DOHH2 (cell line): ENCODE results near the gene FBXL13.

Source experiments
- H3F3A ChIP-seq: fragments of 200-600 bp; sonication (generic), shearing (Covaris generic); 2 replicates; pipeline ENCODE4 v1.6.0; 2016; ENCODE audit warnings: antibody characterized with exemption, mild to moderate bottlenecking; ENCODE audit not compliant: control insufficient read depth, insufficient read depth
- H3K27ac ChIP-seq: fragments of 200-600 bp; sonication (generic); 2 replicates; pipeline ENCODE4 v1.5.1; 2014; ENCODE audit warnings: low read depth, mild to moderate bottlenecking, low read length, moderate library complexity
- H3K27me3 ChIP-seq: fragments of 200-600 bp; sonication (generic); 2 replicates; pipeline ENCODE4 v1.6.1; 2014; ENCODE audit warnings: mild to moderate bottlenecking, low read length, mixed read lengths; ENCODE audit not compliant: control insufficient read depth
- H3K36me3 ChIP-seq: fragments of 200-600 bp; sonication (generic); 2 replicates; pipeline ENCODE4 v1.6.1; 2014; ENCODE audit warnings: mild to moderate bottlenecking, low read length, moderate library complexity, mixed read lengths; ENCODE audit not compliant: control insufficient read depth
- H3K4me1 ChIP-seq: fragments of 200-600 bp; sonication (generic); 2 replicates; pipeline ENCODE4 v1.6.1; 2014; ENCODE audit warnings: mild to moderate bottlenecking, low read length, mixed read lengths; ENCODE audit not compliant: control insufficient read depth
- H3K4me2 ChIP-seq: fragments of 200-600 bp; sonication (generic); 2 replicates; pipeline ENCODE4 v1.6.0; 2014; ENCODE audit warnings: mild to moderate bottlenecking, low read length, moderate library complexity
- H3K4me3 ChIP-seq: fragments of 200-600 bp; sonication (generic); 2 replicates; pipeline ENCODE4 v1.5.1; 2014; ENCODE audit warnings: mild to moderate bottlenecking, low read length, mixed read lengths
- H3K79me2 ChIP-seq: fragments of 200-600 bp; sonication (generic); 2 replicates; pipeline ENCODE4 v1.6.1; 2014; ENCODE audit warnings: mild to moderate bottlenecking, low read length, mixed read lengths; ENCODE audit not compliant: control insufficient read depth
- H3K9me2 ChIP-seq: fragments of 200-600 bp; sonication (generic); replicated peaks from 2 replicates; pipeline ENCODE4 v1.6.1; 2014; ENCODE audit warnings: mild to moderate bottlenecking, low read length, mixed read lengths; ENCODE audit not compliant: control insufficient read depth
- H3K9me3 ChIP-seq: fragments of 200-600 bp; sonication (generic); 2 replicates; pipeline ENCODE4 v1.6.1; 2014; ENCODE audit warnings: antibody characterized with exemption, low read length, mixed read lengths; ENCODE audit not compliant: control insufficient read depth, insufficient read depth
- H4K20me1 ChIP-seq: fragments of 200-600 bp; sonication (generic); 2 replicates; pipeline ENCODE4 v1.6.0; 2014; ENCODE audit warnings: low read depth, mild to moderate bottlenecking, antibody characterized with exemption, low read length, moderate library complexity; ENCODE audit not compliant: control insufficient read depth, insufficient read depth
- CTCF ChIP-seq: fragments of 200-600 bp; sonication (generic); IDR thresholded peaks from one replicate; pipeline ENCODE4 v1.5.1; 2014; ENCODE audit warnings: antibody characterized with exemption, mild to moderate bottlenecking, low read depth, low read length; ENCODE audit not compliant: poor library complexity, severe bottlenecking
- EZH2phosphoT487 ChIP-seq: fragments of 200-600 bp; sonication (generic); IDR thresholded peaks from 2 replicates; pipeline ENCODE4 v1.6.1; 2017; ENCODE audit warnings: borderline replicate concordance, mild to moderate bottlenecking, antibody characterized with exemption, low read length, moderate library complexity, mixed read lengths

The FBXL13 gene

DNA sequence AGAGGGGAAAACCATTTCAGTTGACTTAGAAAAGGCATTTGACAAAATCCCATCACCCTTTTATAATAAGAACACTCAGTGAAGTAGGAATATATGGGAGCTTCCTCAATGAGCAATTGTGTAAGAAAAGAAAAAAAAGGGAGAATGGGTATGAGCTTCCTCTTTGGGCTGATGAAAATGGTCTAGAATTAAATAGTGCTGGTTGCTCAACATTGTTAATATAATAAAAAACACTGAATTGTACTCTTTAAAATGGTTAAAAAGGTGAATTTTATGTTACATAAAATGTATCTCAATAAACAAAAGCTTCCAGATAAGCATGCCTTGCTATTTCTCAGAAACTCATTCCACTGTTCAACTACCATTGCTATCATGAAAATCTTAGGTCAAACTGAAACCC is 121.2 kb downstream of the FBXL13 start:
- no peak overlapping the region for H3K27ac ChIP-seq
- TF ChIP-seq CTCF (no peak), EZH2phosphoT487 (no peak)

DNA sequence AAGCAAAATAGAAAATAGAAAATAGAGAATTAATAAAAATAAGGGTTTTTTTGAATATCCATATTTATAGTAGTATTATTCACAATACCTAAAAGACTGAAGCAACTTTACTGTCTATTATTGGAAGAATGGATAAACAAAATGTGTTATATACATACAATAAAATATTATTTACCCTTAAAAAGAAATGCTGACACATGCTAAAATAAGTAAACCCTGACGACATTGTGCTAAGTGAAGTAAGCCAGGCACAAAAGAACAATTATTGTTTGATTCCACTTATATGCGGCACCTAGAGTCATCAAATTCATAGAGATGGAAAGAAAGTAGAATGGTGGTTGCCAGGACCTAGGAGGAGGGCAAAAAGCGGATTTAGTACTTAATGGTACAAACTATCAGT is 122.8 kb downstream of the FBXL13 start:
- H3K9me3 ChIP-seq, result no peaks in the 10 kb centered on the region; the same call in 1 of the 2 replicates
- no peak overlapping the region for H3K27ac ChIP-seq
- H3K27me3 ChIP-seq, result no peaks in the 10 kb centered on the region
- no peaks in the 10 kb centered on the region for H3K9me2 ChIP-seq
- H3K4me1 ChIP-seq, result no peaks in the 10 kb centered on the region
- H3K36me3 ChIP-seq, result no peaks in the 10 kb centered on the region
- H3F3A ChIP-seq, result no peaks in the 10 kb centered on the region
- no peak overlapping the region for H3K4me2 ChIP-seq
- no peak overlapping the region for H3K4me3 ChIP-seq
- H4K20me1 ChIP-seq, result no peaks in the 10 kb centered on the region
- H3K79me2 ChIP-seq, result no peaks in the 10 kb centered on the region
- TF ChIP-seq CTCF (no peak), EZH2phosphoT487 (no peak)

More for the DNA sequence above, 121.2 kb downstream of the FBXL13 start:
- Histone ChIP-seq H3K79me2 (no peaks in the 10 kb centered on the region), H3K9me3 (no peaks in the 10 kb centered on the region; the same call in 1 of the 2 replicates), H3K36me3 (no peaks in the 10 kb centered on the region), H3K9me2 (no peaks in the 10 kb centered on the region), H4K20me1 (no peaks in the 10 kb centered on the region), H3K4me3 (no peak overlapping the region), H3K4me2 (no peak overlapping the region), H3K4me1 (no peaks in the 10 kb centered on the region), H3F3A (no peaks in the 10 kb centered on the region), H3K27me3 (no peaks in the 10 kb centered on the region)

- no peaks in the 10 kb centered on the region for H3F3A ChIP-seq
- H3K9me2 ChIP-seq, result no peaks in the 10 kb centered on the region
- no peaks in the 10 kb centered on the region for H3K27me3 ChIP-seq
- no peak for TF ChIP-seq EZH2phosphoT487
- TF ChIP-seq CTCF, result no peak
- no peak overlapping the region for H3K4me2 ChIP-seq
- H3K79me2 ChIP-seq, result no peaks in the 10 kb centered on the region
- no peaks in the 10 kb centered on the region for H3K9me3 ChIP-seq
- H4K20me1 ChIP-seq, result no peaks in the 10 kb centered on the region
- no peak overlapping the region for H3K4me3 ChIP-seq
- H3K36me3 ChIP-seq, result no peaks in the 10 kb centered on the region
- no peak overlapping the region for H3K27ac ChIP-seq
- H3K4me1 ChIP-seq, result no peaks in the 10 kb centered on the region
Observed at GRCh38 chr7:102944241-102944640, 130.4 kb downstream of the FBXL13 start.
